OCI-LY1 (cell line): ENCODE measurements around the gene ADAM17.

Experiments used
- H2AFZ ChIP-seq: fragments of 200-600 bp; sonication (generic), shearing (Covaris generic); 2 replicates; pipeline ENCODE4 v1.6.0; 2014; ENCODE audit warnings: antibody characterized with exemption, mild to moderate bottlenecking, low read length
- H3F3A ChIP-seq: fragments of 200-600 bp; sonication (generic), shearing (Covaris generic); 2 replicates; pipeline ENCODE4 v1.6.0; 2014; ENCODE audit warnings: mild to moderate bottlenecking, antibody characterized with exemption, low read length, moderate library complexity; ENCODE audit not compliant: insufficient read depth
- H3K27ac ChIP-seq: fragments of 200-600 bp; sonication (generic); 2 replicates; pipeline ENCODE4 v1.5.1; 2014; ENCODE audit warnings: low read length, mixed run types, mild to moderate bottlenecking, low read depth; ENCODE audit not compliant: poor library complexity, severe bottlenecking
- H3K27me3 ChIP-seq: fragments of 200-600 bp; sonication (generic); 2 replicates; pipeline ENCODE4 v1.6.0; 2014; ENCODE audit warnings: antibody characterized with exemption, mild to moderate bottlenecking, low read length, moderate library complexity; ENCODE audit not compliant: insufficient read depth
- H3K36me3 ChIP-seq: fragments of 200-600 bp; sonication (generic); 2 replicates; pipeline ENCODE4 v1.6.1; 2014; ENCODE audit warnings: mild to moderate bottlenecking, antibody characterized with exemption, low read length, moderate library complexity, mixed read lengths; ENCODE audit not compliant: insufficient read depth
- H3K4me1 ChIP-seq: fragments of 200-600 bp; sonication (generic); 2 replicates; pipeline ENCODE4 v1.5.1; 2014; ENCODE audit warnings: mild to moderate bottlenecking, low read length, moderate library complexity; ENCODE audit not compliant: insufficient read depth, severe bottlenecking
- H3K4me2 ChIP-seq: fragments of 200-600 bp; sonication (generic), shearing (Covaris generic); 2 replicates; pipeline ENCODE4 v1.6.1; 2014; ENCODE audit warnings: low read length
- H3K4me3 ChIP-seq: fragments of 200-600 bp; sonication (generic); 2 replicates; pipeline ENCODE4 v1.5.1; 2014; ENCODE audit warnings: low read length, low read depth, mild to moderate bottlenecking, mixed read lengths; ENCODE audit not compliant: poor library complexity, severe bottlenecking
- H3K79me2 ChIP-seq: fragments of 200-600 bp; shearing (Covaris generic); 2 replicates; pipeline ENCODE4 v1.6.1; 2016; ENCODE audit warnings: mixed run types, low read length, mixed read lengths; ENCODE audit not compliant: insufficient read depth
- H3K9ac ChIP-seq: fragments of 200-600 bp; sonication (generic), shearing (Covaris generic); 2 replicates; pipeline ENCODE4 v1.6.1; 2014; ENCODE audit warnings: mild to moderate bottlenecking, low read length, mixed read lengths
- H3K9me2 ChIP-seq: fragments of 200-600 bp; sonication (generic), shearing (Covaris generic); 2 replicates; pipeline ENCODE4 v1.6.1; 2014; ENCODE audit warnings: low read depth, mild to moderate bottlenecking, low read length, mixed read lengths
- H3K9me3 ChIP-seq: fragments of 200-600 bp; shearing (Covaris generic); 2 replicates; pipeline ENCODE4 v1.6.1; 2014; ENCODE audit warnings: low read length, mixed read lengths
- H4K20me1 ChIP-seq: fragments of 200-600 bp; sonication (generic), shearing (Covaris generic); 2 replicates; pipeline ENCODE4 v1.6.0; 2016; ENCODE audit warnings: mild to moderate bottlenecking, low read length; ENCODE audit not compliant: insufficient read depth
- CTCF ChIP-seq: fragments of 200-600 bp; sonication (generic), shearing (Covaris generic); IDR thresholded peaks from 2 replicates; pipeline ENCODE4 v1.5.1; 2017; ENCODE audit warnings: mild to moderate bottlenecking, antibody characterized with exemption, low read length, moderate library complexity, mixed read lengths
- EZH2 ChIP-seq: fragments of 200-600 bp; sonication (generic), shearing (Covaris generic); IDR thresholded peaks from 2 replicates; pipeline ENCODE4 v1.8.0; 2017; ENCODE audit warnings: borderline replicate concordance, mixed run types, mild to moderate bottlenecking, antibody characterized with exemption, low read length, moderate library complexity, mixed read lengths

The ADAM17 gene

GRCh38 chr2:9508931-9509330 lies 46.7 kb downstream of the ADAM17 start:
- Histone ChIP-seq H3K9me3 (no peaks in the 10 kb centered on the region), H4K20me1 (no peaks in the 10 kb centered on the region), H3K4me3 (no peak overlapping the region), H3K4me2 (no peak overlapping the region), H2AFZ (no peak overlapping the region), H3K9ac (no peak overlapping the region), H3K27ac (no peak overlapping the region), H3K27me3 (no peaks in the 10 kb centered on the region), H3K79me2 (no peaks in the 10 kb centered on the region), H3F3A (no peaks in the 10 kb centered on the region), H3K9me2 (no peaks in the 10 kb centered on the region), H3K4me1 (no peaks in the 10 kb centered on the region), H3K36me3 (peaks cover 66% of the 10 kb centered on the region)
- TF ChIP-seq EZH2 (no peak), CTCF (no peak)

- Histone ChIP-seq H3K36me3 (peaks cover 92% of the 10 kb centered on the region), H3K27me3 (no peaks in the 10 kb centered on the region), H2AFZ (no peak overlapping the region), H3K4me2 (no peak overlapping the region), H3K9me3 (no peaks in the 10 kb centered on the region), H3K9ac (no peak overlapping the region), H3K79me2 (no peaks in the 10 kb centered on the region), H3K4me3 (no peak overlapping the region), H3K4me1 (no peaks in the 10 kb centered on the region), H3K27ac (no peak overlapping the region), H3K9me2 (no peaks in the 10 kb centered on the region), H4K20me1 (no peaks in the 10 kb centered on the region), H3F3A (no peaks in the 10 kb centered on the region)
- TF ChIP-seq EZH2, result no peak
- no peak for TF ChIP-seq CTCF
Observed at GRCh38 chr2:9498210-9498609, 57.4 kb downstream of the ADAM17 start.

- H3K27ac ChIP-seq, result no peak overlapping the region
- H3K36me3 ChIP-seq, result peaks cover 93% of the 10 kb centered on the region
- TF ChIP-seq EZH2 (no peak), CTCF (no peak)
Observed at GRCh38 chr2:9497017-9497416, 58.6 kb downstream of the ADAM17 start.

More at GRCh38 chr2:9497017-9497416, 58.6 kb downstream of the ADAM17 start:
- no peaks in the 10 kb centered on the region for H3K9me3 ChIP-seq
- no peak overlapping the region for H3K4me2 ChIP-seq
- H3K9ac ChIP-seq, result no peak overlapping the region
- no peaks in the 10 kb centered on the region for H3K27me3 ChIP-seq
- no peaks in the 10 kb centered on the region for H4K20me1 ChIP-seq
- no peaks in the 10 kb centered on the region for H3K79me2 ChIP-seq
- H2AFZ ChIP-seq, result no peak overlapping the region
- H3K9me2 ChIP-seq, result no peaks in the 10 kb centered on the region
- H3F3A ChIP-seq, result no peaks in the 10 kb centered on the region
- no peaks in the 10 kb centered on the region for H3K4me1 ChIP-seq
- no peak overlapping the region for H3K4me3 ChIP-seq
